ENCODE measurements around the gene ADAM23.

DNA sequence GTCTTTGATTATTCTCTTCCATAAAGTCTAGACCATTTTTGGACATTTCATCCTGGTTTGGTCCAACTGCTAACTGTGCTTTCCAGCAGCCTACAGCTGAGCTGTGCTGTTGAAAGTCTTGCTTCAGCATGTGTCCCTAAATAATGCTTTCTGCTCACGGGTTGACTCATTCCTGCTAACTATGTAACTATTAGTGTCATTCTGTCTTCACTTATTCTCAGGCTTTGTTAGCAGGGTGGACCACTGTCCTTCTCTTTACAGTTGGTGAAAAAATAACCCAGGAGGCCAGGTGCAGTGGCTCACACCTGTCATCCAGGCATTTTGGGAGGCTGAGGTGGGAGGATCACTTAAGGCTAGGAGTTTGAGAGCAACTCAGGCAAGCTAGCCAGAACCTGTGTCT lies 8.9 kb downstream of the ADAM23 start:
- TF ChIP-seq, protein P1, sequence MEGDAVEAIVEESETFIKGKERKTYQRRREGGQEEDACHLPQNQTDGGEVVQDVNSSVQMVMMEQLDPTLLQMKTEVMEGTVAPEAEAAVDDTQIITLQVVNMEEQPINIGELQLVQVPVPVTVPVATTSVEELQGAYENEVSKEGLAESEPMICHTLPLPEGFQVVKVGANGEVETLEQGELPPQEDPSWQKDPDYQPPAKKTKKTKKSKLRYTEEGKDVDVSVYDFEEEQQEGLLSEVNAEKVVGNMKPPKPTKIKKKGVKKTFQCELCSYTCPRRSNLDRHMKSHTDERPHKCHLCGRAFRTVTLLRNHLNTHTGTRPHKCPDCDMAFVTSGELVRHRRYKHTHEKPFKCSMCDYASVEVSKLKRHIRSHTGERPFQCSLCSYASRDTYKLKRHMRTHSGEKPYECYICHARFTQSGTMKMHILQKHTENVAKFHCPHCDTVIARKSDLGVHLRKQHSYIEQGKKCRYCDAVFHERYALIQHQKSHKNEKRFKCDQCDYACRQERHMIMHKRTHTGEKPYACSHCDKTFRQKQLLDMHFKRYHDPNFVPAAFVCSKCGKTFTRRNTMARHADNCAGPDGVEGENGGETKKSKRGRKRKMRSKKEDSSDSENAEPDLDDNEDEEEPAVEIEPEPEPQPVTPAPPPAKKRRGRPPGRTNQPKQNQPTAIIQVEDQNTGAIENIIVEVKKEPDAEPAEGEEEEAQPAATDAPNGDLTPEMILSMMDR (IDR thresholded peaks at IDR 0.05; ENCODE audit: borderline replicate concordance, extremely low read depth, low read length, poor library complexity, severe bottlenecking) = no peak
- no peak for TF ChIP-seq EZH2 (IDR thresholded peaks at IDR 0.05; ENCODE audit: borderline replicate concordance, low read depth, low read length, severe bottlenecking)

All from DND-41 (cell line).